Neural crest cell (in vitro differentiated cells): ENCODE measurements around the gene PPP1R17. TPM values are rescaled to one million over a fixed set of nuclear protein-coding genes. Genes with fewer than 3 reads are reported as not detected.

Source experiments
- DNase-seq: peaks from one replicate; pipeline ENCODE4 v3.0.0; 2021; ENCODE audit warnings: low read depth, mixed read lengths, low spot score
- H3K27ac Mint-ChIP-seq: one replicate; pipeline ENCODE4 v1.8.0; 2021; ENCODE audit warnings: mild to moderate bottlenecking, mixed read lengths; ENCODE audit not compliant: unreplicated experiment
- H3K27me3 Mint-ChIP-seq: 2 replicates; pipeline ENCODE4 v1.8.0; 2021; ENCODE audit warnings: low read depth, mild to moderate bottlenecking, mixed read lengths
- H3K36me3 Mint-ChIP-seq: 2 replicates; pipeline ENCODE4 v1.8.0; 2021; ENCODE audit warnings: low read depth, mild to moderate bottlenecking, mixed read lengths
- H3K4me1 Mint-ChIP-seq: 2 replicates; pipeline ENCODE4 v1.8.0; 2021; ENCODE audit warnings: mixed read lengths
- H3K4me3 Mint-ChIP-seq: one replicate; pipeline ENCODE4 v1.8.0; 2021; ENCODE audit warnings: mild to moderate bottlenecking, mixed read lengths
- H3K9me3 Mint-ChIP-seq: 2 replicates; pipeline ENCODE4 v1.8.0; 2021; ENCODE audit warnings: mixed read lengths
- long read RNA-seq: library from polyadenylated mRNA; unstranded; transcript quantifications from one replicate; pipeline ENCODE4 v2.0.0, GENCODE V29; 2020
- total RNA-seq: library from RNA; stranded (reverse); gene quantifications from 2 replicates; pipeline ENCODE4 v1.2.1, GENCODE V29; 2021
- TF ChIP-seq, protein P1 (sequence below): fragments of 200-600 bp; sonication (generic); conservative IDR thresholded peaks from 2 replicates; pipeline ENCODE4 v1.5.0; 2021; ENCODE audit warnings: antibody characterized with exemption, mild to moderate bottlenecking

PPP1R17 gene
- 1.2 and 1.4 TPM in 2 replicates for total RNA-seq
- long read RNA-seq, transcript PPP1R17-201 (5 exons, 2,268 nt) = major isoform, 11 of 11 reads
- long read RNA-seq, partial matches to known transcripts = 0 of 11 reads
- long read RNA-seq, other reads (novel, unspliced or antisense) = 0 of 11 reads

- Mint-ChIP-seq H3K4me3 (no peak within 1 kb of the TSS), H3K27ac (no peak within 1 kb of the TSS), H3K27me3 (no peaks in the 10 kb centered on the region), H3K4me1 (peaks cover 35% of the 10 kb centered on the region), H3K36me3 (no peaks in the 10 kb centered on the region), H3K9me3 (no peaks in the 10 kb centered on the region)
- TF ChIP-seq, protein P1, sequence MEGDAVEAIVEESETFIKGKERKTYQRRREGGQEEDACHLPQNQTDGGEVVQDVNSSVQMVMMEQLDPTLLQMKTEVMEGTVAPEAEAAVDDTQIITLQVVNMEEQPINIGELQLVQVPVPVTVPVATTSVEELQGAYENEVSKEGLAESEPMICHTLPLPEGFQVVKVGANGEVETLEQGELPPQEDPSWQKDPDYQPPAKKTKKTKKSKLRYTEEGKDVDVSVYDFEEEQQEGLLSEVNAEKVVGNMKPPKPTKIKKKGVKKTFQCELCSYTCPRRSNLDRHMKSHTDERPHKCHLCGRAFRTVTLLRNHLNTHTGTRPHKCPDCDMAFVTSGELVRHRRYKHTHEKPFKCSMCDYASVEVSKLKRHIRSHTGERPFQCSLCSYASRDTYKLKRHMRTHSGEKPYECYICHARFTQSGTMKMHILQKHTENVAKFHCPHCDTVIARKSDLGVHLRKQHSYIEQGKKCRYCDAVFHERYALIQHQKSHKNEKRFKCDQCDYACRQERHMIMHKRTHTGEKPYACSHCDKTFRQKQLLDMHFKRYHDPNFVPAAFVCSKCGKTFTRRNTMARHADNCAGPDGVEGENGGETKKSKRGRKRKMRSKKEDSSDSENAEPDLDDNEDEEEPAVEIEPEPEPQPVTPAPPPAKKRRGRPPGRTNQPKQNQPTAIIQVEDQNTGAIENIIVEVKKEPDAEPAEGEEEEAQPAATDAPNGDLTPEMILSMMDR = no peak
- DNase-seq = no peak
These were observed at the start of gene PPP1R17 for GRCh38 chr7:31687024-31687748. Gene PPP1R17 (plus strand): TSS chr7:31687215. CDS start chr7:31692442, 5,227 bp downstream.

GRCh38 chr7:31640381-31640780, 46.6 kb upstream of the PPP1R17 start:
- Mint-ChIP-seq H3K4me1 (peaks cover 4% of the 10 kb centered on the region), H3K27ac (no peak overlapping the region), H3K9me3 (peaks cover 6% of the 10 kb centered on the region), H3K36me3 (no peaks in the 10 kb centered on the region), H3K4me3 (no peak overlapping the region), H3K27me3 (peaks cover 2% of the 10 kb centered on the region)
- TF ChIP-seq, protein P1 = no peak
- DNase-seq = no peak

GRCh38 chr7:31642681-31643115, 44.3 kb upstream of the PPP1R17 start:
- TF ChIP-seq, protein P1 = no peak
- Mint-ChIP-seq H3K9me3 (peaks cover 6% of the 10 kb centered on the region), H3K4me3 (no peak overlapping the region), H3K27ac (no peak overlapping the region), H3K4me1 (peaks cover 13% of the 10 kb centered on the region), H3K36me3 (no peaks in the 10 kb centered on the region), H3K27me3 (peaks cover 2% of the 10 kb centered on the region)
- DNase-seq = no peak

DNA sequence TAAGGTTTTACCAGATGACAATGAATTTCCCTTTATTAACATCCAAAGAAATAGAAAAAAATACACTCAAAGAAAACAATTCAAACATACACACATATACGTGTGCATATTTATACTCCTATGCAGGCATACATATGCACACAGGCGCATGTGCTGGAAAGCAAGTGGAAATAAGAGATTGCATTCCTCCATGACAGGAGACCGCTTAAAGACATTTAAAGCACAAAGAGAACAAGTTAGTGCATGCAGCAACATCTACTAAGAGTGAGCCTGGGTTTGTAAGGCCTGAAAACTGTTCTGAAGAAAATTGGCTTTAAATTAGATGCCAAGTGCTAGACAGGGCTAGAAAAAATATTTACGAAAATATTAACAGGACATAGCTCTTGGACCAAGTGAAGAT, 40.1 kb upstream of the PPP1R17 start:
- H3K4me3 Mint-ChIP-seq = no peak overlapping the region
- peaks cover 2% of the 10 kb centered on the region for H3K9me3 Mint-ChIP-seq
- TF ChIP-seq, protein P1 = no peak
- no peak overlapping the region for H3K27ac Mint-ChIP-seq
- no peak for DNase-seq
- peaks cover 21% of the 10 kb centered on the region for H3K4me1 Mint-ChIP-seq
- peaks cover 2% of the 10 kb centered on the region for H3K27me3 Mint-ChIP-seq
- H3K36me3 Mint-ChIP-seq = no peaks in the 10 kb centered on the region

GRCh38 chr7:31647511-31647910, 39.5 kb upstream of the PPP1R17 start:
- H3K9me3 Mint-ChIP-seq = peaks cover 1% of the 10 kb centered on the region
- H3K27me3 Mint-ChIP-seq = peaks cover 2% of the 10 kb centered on the region
- TF ChIP-seq, protein P1 = no peak
- H3K27ac Mint-ChIP-seq = no peak overlapping the region
- DNase-seq = no peak
- H3K36me3 Mint-ChIP-seq = no peaks in the 10 kb centered on the region
- peaks cover 21% of the 10 kb centered on the region for H3K4me1 Mint-ChIP-seq
- H3K4me3 Mint-ChIP-seq = no peak overlapping the region
